HepG2 (cell line): ENCODE results near the gene MISP3. TPM values are rescaled to one million over a fixed set of nuclear protein-coding genes. Genes with fewer than 3 reads are reported as not detected.

Source experiments
- BRCA1 ChIP-seq: sonication (generic); formaldehyde crosslinking; IDR thresholded peaks from 2 replicates; pipeline ENCODE4 v1.4.0; 2020; ENCODE audit warnings: missing genetic modification reagents
- CEBPG ChIP-seq: IDR thresholded peaks from 2 replicates; pipeline ENCODE4 v1.6.1; 2016
- CENPT ChIP-seq: sonication (generic); formaldehyde crosslinking; IDR thresholded peaks from 2 replicates; pipeline ENCODE4 v1.8.0; 2022; ENCODE audit warnings: low read depth, mild to moderate bottlenecking, moderate library complexity, missing genetic modification reagents
- IKZF1 ChIP-seq: fragments of 450-650 bp; IDR thresholded peaks from 2 replicates; pipeline ENCODE4 v1.7.1; 2016
- KLF11 ChIP-seq: IDR thresholded peaks from 2 replicates; pipeline ENCODE4 v1.6.1; 2016; ENCODE audit warnings: missing compliant biosample characterization
- NR2F6 ChIP-seq, 2 experiments: IDR thresholded peaks; 2 replicates each; pipeline ENCODE4 v1.6.1; 2016; ENCODE audit warnings: antibody characterized with exemption in 1 of 2, mild to moderate bottlenecking in 1 of 2
- RAD51 ChIP-seq: fragments of 450-650 bp; IDR thresholded peaks from 2 replicates; pipeline ENCODE4 v1.6.1; 2016; ENCODE audit warnings: borderline replicate concordance
- RNF2 ChIP-seq: fragments of 450-650 bp; conservative IDR thresholded peaks from 2 replicates; pipeline ENCODE4 v1.6.1; 2016; ENCODE audit warnings: low read depth
- SALL1 ChIP-seq: sonication (generic); formaldehyde crosslinking; IDR thresholded peaks from 2 replicates; pipeline ENCODE4 v1.8.0; 2022; ENCODE audit warnings: mild to moderate bottlenecking, missing genetic modification reagents
- ZFP90 ChIP-seq: sonication (generic); formaldehyde crosslinking; IDR thresholded peaks from 2 replicates; pipeline ENCODE4 v1.8.0; 2022; ENCODE audit warnings: missing genetic modification reagents, mild to moderate bottlenecking, inconsistent platforms, borderline replicate concordance
- ZKSCAN5 ChIP-seq: sonication (generic); formaldehyde crosslinking; IDR thresholded peaks from 2 replicates; pipeline ENCODE4 v1.5.1; 2020; ENCODE audit warnings: mild to moderate bottlenecking, missing genetic modification reagents
- ZNF121 ChIP-seq: sonication (generic); formaldehyde crosslinking; IDR thresholded peaks from 2 replicates; pipeline ENCODE4 v1.5.0; 2020; ENCODE audit warnings: mild to moderate bottlenecking, missing genetic modification reagents
- ZNF446 ChIP-seq: sonication (generic); formaldehyde crosslinking; IDR thresholded peaks from 2 replicates; pipeline ENCODE4 v1.5.0; 2020; ENCODE audit warnings: mild to moderate bottlenecking, missing genetic modification reagents
- ZNF660 ChIP-seq: sonication (generic); formaldehyde crosslinking; IDR thresholded peaks from 2 replicates; pipeline ENCODE4 v1.5.1; 2020; ENCODE audit warnings: mild to moderate bottlenecking, low read depth, missing genetic modification reagents, borderline replicate concordance
- ZNF768 ChIP-seq: sonication (generic); formaldehyde crosslinking; IDR thresholded peaks from 2 replicates; pipeline ENCODE4 v1.4.0; 2020; ENCODE audit warnings: missing genetic modification reagents
- ZNF775 ChIP-seq: sonication (generic); formaldehyde crosslinking; IDR thresholded peaks from 2 replicates; pipeline ENCODE4 v1.4.0; 2020; ENCODE audit warnings: missing genetic modification reagents, mild to moderate bottlenecking, moderate library complexity, borderline replicate concordance
- polyA plus RNA-seq, 8 experiments: library from polyadenylated mRNA; depleted of rRNA in 3 of 8; stranded (reverse) in 7 of 8; unstranded in 1 of 8; fragments of >200 nt; fragmentation: Illumina TruSeq in 4 of 8; extraction: Trizol in 4 of 8; gene quantifications; 2 replicates each; pipeline versions ENCODE4 v1.2.1 to v1.2.3, GENCODE V29; 2011 to 2016; ENCODE audit warnings: low read depth in 4 of 8, missing spikeins in 1 of 8, mixed read lengths in 1 of 8; ENCODE audit not compliant: insufficient read depth in 1 of 8
- total RNA-seq, 5 experiments: library from RNA; depleted of rRNA; stranded (reverse); fragments of >200 nt; fragmentation: Illumina TruSeq; extraction: Trizol; gene quantifications; 2 replicates each; pipeline ENCODE4 v1.2.3, GENCODE V29; 2016; ENCODE audit warnings: low read depth in 1 of 5
- TF ChIP-seq, protein P1 (sequence below): sonication (generic); formaldehyde crosslinking; IDR thresholded peaks from 2 replicates; pipeline ENCODE4 v1.8.0; 2022; ENCODE audit warnings: missing genetic modification reagents, mild to moderate bottlenecking, inconsistent platforms, borderline replicate concordance
- TF ChIP-seq, protein P2 (sequence below): sonication (generic); formaldehyde crosslinking; IDR thresholded peaks from 2 replicates; pipeline ENCODE4 v1.4.0; 2020; ENCODE audit warnings: missing genetic modification reagents; ENCODE audit errors: not compliant biosample characterization
- TF ChIP-seq, protein P3 (sequence below): sonication (generic); formaldehyde crosslinking; conservative IDR thresholded peaks from 2 replicates; pipeline ENCODE4 v1.4.0; 2020; ENCODE audit warnings: missing genetic modification reagents
- TF ChIP-seq, protein P4 (sequence below): sonication (generic); formaldehyde crosslinking; IDR thresholded peaks from 2 replicates; pipeline ENCODE4 v1.4.0; 2020; ENCODE audit warnings: missing genetic modification reagents, borderline replicate concordance
- TF ChIP-seq, protein P5 (sequence below): sonication (generic); formaldehyde crosslinking; IDR thresholded peaks from 2 replicates; pipeline ENCODE4 v1.4.0; 2020; ENCODE audit warnings: missing genetic modification reagents
- TF ChIP-seq, protein P6 (sequence below): sonication (generic); formaldehyde crosslinking; IDR thresholded peaks from 2 replicates; pipeline ENCODE4 v1.9.0; 2022; ENCODE audit warnings: low read depth, missing genetic modification reagents

Gene MISP3
- total and polyA plus RNA-seq, 2 of the 13 experiments (the other 11 are each of a cell fraction or from before 2014, with no cell fraction given): 2.5 to 5.4 TPM

DNA sequence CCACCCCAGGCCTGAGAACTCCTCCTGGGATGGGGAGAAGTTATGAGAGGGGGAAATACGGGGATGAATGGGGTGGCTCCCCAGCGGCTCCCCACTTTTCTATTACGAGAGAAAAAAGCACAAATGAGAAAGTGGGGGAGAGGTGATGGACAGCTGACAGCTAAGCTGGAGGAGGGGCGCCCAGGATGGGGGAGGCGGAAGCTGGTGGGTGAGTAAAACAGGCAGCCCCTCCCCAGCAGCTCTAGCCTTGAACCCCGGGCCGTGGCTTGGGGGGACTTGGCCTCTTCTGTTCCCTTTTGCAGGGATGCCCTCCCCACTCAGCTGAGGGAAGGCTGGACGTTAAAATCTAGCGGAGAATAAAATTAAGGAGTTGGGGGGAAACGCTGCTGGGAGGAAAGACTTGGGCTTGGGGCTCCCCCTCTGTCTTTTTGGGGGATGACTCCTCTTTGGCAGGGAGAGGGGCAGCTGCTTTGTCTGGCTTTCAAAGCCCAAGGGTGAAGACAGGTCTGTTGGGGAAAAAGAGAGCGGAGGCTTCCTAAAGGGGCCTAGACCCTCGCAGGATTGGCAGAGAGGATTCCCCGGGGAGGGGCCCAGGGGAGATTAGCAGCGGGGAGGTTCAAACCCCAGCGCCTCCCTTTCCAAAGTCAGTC, 19.4 kb downstream of the MISP3 start (continued):
- TF ChIP-seq, protein P1, sequence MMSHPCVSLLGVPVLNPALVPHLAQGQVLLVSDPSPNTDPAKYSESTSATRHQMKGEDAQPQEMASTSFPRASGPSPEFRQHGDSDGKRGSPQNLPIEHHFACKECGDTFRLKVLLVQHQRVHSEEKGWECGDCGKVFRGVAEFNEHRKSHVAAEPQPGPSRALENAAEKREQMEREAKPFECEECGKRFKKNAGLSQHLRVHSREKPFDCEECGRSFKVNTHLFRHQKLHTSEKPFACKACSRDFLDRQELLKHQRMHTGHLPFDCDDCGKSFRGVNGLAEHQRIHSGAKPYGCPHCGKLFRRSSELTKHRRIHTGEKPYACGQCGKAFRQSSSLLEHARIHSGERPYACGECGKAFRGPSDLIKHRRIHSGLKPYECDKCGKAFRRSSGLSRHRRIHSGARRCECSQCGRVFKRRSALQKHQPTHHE (CRISPR knock-in tag): no peak
- TF ChIP-seq ZKSCAN5: no peak
- TF ChIP-seq BRCA1 (CRISPR knock-in tag): no peak
- no peak for TF ChIP-seq KLF11
- no peak for TF ChIP-seq ZNF660 (CRISPR knock-in tag)
- no peak for TF ChIP-seq IKZF1
- no peak for TF ChIP-seq ZNF446
- no peak for TF ChIP-seq RNF2
- TF ChIP-seq, protein P2, sequence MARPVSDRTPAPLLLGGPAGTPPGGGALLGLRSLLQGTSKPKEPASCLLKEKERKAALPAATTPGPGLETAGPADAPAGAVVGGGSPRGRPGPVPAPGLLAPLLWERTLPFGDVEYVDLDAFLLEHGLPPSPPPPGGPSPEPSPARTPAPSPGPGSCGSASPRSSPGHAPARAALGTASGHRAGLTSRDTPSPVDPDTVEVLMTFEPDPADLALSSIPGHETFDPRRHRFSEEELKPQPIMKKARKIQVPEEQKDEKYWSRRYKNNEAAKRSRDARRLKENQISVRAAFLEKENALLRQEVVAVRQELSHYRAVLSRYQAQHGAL (CRISPR knock-in tag): no peak
- TF ChIP-seq CEBPG: no peak
- TF ChIP-seq, protein P3, sequence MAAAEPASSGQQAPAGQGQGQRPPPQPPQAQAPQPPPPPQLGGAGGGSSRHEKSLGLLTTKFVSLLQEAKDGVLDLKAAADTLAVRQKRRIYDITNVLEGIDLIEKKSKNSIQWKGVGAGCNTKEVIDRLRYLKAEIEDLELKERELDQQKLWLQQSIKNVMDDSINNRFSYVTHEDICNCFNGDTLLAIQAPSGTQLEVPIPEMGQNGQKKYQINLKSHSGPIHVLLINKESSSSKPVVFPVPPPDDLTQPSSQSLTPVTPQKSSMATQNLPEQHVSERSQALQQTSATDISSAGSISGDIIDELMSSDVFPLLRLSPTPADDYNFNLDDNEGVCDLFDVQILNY (CRISPR knock-in tag): no peak
- TF ChIP-seq, protein P4, sequence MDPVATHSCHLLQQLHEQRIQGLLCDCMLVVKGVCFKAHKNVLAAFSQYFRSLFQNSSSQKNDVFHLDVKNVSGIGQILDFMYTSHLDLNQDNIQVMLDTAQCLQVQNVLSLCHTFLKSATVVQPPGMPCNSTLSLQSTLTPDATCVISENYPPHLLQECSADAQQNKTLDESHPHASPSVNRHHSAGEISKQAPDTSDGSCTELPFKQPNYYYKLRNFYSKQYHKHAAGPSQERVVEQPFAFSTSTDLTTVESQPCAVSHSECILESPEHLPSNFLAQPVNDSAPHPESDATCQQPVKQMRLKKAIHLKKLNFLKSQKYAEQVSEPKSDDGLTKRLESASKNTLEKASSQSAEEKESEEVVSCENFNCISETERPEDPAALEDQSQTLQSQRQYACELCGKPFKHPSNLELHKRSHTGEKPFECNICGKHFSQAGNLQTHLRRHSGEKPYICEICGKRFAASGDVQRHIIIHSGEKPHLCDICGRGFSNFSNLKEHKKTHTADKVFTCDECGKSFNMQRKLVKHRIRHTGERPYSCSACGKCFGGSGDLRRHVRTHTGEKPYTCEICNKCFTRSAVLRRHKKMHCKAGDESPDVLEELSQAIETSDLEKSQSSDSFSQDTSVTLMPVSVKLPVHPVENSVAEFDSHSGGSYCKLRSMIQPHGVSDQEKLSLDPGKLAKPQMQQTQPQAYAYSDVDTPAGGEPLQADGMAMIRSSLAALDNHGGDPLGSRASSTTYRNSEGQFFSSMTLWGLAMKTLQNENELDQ (CRISPR knock-in tag): no peak
- TF ChIP-seq ZNF121 (CRISPR knock-in tag): no peak
- no peak for TF ChIP-seq ZFP90 (CRISPR knock-in tag)
- TF ChIP-seq, protein P5, sequence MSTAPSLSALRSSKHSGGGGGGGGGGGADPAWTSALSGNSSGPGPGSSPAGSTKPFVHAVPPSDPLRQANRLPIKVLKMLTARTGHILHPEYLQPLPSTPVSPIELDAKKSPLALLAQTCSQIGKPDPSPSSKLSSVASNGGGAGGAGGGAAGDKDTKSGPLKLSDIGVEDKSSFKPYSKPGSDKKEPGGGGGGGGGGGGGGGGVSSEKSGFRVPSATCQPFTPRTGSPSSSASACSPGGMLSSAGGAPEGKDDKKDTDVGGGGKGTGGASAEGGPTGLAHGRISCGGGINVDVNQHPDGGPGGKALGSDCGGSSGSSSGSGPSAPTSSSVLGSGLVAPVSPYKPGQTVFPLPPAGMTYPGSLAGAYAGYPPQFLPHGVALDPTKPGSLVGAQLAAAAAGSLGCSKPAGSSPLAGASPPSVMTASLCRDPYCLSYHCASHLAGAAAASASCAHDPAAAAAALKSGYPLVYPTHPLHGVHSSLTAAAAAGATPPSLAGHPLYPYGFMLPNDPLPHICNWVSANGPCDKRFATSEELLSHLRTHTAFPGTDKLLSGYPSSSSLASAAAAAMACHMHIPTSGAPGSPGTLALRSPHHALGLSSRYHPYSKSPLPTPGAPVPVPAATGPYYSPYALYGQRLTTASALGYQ (CRISPR knock-in tag): no peak
- TF ChIP-seq ZNF775 (CRISPR knock-in tag): no peak
- TF ChIP-seq CENPT (CRISPR knock-in tag): no peak
- no peak for TF ChIP-seq ZNF768 (CRISPR knock-in tag)
- TF ChIP-seq SALL1 (CRISPR knock-in tag): no peak
- TF ChIP-seq RAD51: no peak
- TF ChIP-seq, protein P6, sequence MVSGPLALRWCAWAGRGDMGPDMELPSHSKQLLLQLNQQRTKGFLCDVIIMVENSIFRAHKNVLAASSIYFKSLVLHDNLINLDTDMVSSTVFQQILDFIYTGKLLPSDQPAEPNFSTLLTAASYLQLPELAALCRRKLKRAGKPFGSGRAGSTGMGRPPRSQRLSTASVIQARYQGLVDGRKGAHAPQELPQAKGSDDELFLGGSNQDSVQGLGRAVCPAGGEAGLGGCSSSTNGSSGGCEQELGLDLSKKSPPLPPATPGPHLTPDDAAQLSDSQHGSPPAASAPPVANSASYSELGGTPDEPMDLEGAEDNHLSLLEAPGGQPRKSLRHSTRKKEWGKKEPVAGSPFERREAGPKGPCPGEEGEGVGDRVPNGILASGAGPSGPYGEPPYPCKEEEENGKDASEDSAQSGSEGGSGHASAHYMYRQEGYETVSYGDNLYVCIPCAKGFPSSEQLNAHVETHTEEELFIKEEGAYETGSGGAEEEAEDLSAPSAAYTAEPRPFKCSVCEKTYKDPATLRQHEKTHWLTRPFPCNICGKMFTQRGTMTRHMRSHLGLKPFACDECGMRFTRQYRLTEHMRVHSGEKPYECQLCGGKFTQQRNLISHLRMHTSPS (CRISPR knock-in tag): no peak
- 0 out of 2 replicates have a peak, but pooled peaks have one; percentile 2 for TF ChIP-seq NR2F6 (IDR thresholded peaks at IDR 0.05)
- TF ChIP-seq NR2F6 (CRISPR knock-in tag; IDR thresholded peaks at IDR 0.05): no peak
